CD4-positive, alpha-beta T cell treated with Interleukin-15 for 4 hours (primary cell): ENCODE data around the gene NRXN3.
"Not testable (repeated sequence)": the region's sequence is repeated elsewhere in the genome, so short reads cannot be mapped to it uniquely, and the experiment has no call there.

ENCODE experiments used
- DNase-seq: peaks from one replicate; pipeline ENCODE4 v3.0.0-alpha.2; 2020; ENCODE audit warnings: low spot score

The NRXN3 gene

DNA sequence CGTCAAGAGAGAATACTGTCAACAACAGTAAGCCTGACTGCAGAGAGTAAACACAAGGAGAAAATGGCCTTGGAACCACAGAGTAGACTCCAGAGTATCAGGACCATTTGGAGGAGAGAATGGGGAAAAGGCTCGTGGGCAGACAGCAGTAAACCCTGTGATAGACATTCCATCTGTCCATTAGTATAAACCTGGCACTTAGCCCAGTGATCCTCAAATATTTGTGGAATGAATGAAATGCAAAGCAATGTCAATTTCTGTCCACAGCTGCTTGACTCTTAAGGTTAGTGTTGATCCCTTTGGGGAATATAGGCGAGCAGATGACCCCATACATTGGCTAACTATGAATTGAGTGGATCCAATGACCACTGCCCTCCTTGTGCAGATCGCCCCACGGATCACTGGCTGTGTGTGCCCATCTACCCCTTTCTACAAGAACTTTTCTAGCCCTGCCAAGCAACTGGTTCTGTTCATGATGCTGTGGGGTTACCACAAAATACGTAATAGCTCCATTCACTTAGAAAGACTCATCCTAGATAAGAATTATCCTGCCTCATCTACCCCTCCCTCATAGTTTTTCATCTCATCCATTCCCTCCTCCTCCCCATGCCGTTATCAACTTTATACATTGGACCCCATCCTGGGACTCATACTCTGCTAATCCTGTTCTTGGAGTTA lies 846.8 kb downstream of the NRXN3 start:
- no peak for DNase-seq

DNA sequence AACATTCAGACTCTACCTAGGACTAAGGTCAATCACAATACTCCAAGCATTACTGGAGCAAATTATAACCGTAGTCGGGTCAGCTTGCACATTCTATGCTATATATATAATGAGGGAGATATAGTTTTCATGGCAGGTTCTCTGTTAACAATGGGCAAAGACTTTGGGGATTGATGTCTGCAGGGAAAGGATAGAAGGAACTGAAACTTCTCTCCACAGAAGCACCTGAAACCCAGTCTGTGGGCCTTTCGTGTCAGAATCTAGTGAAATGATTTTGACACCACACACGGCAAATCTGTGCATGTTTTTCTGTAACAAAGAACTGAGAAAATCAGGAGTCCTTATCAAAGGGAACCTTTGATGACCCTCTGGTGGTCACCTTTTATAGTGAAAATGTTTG lies 847.4 kb downstream of the NRXN3 start:
- DNase-seq: no peak

DNA sequence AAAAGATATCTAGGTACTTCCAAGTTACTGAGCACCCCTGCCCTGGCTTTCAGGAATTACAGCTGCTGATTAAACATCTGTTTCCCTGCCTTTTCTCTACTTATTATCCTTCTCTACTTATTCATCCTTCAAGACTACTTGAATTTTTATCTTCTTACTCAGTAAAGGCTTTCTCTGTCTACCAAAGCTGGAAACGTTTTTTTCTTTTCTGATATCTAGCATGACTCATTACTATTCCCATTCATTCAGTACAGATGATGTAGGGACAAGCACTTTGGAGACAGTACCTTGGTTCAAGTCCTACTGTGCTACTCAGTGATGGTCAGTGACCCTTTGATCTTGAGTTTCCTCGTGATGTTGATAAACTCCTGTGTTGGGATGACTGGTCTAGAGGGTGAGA lies 848.7 kb downstream of the NRXN3 start:
- no peak for DNase-seq

- DNase-seq: not testable (repeated sequence)
These were observed 849.7 kb downstream of the NRXN3 start for GRCh38 chr14:79019898-79020297.

DNA sequence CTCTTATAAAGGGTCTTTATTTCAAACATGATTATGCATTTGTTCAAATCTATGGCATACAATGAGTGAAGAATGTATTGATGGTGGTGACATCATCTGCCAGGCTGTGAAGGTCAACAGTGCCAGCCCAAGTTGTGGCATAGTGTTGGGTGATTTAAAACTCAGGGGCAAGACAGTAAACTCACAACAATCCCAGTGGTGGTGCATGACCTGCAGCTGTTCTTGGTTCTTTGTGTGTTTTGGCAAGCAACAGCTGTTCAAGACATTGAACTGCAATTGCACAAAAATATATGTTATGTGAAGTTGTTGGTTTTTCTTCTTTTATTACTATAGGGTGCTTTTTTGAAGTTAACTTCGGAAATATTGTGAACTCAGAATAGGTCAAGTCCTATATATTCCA lies 851.6 kb downstream of the NRXN3 start:
- DNase-seq: no peak

DNA sequence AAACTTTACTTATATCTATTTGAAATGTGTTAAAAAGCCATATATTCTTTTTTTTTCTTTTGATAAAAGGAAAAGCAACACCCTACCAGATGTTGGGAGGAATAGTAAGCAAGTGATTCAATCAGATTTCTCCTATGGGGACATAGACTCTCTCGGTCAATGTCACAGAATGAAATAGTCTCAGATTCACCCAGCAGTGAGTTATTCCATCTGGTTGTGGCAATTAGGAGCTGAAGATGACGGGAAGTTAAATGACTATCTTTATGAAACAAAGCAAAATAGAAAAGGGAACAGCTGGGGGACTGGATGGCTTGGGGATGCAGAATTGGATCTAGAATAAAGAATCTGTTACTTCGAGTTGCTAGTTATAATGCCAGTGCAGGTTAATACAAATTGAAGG lies 857.0 kb downstream of the NRXN3 start:
- no peak for DNase-seq

GRCh38 chr14:79028281-79028680 lies 858.1 kb downstream of the NRXN3 start:
- no peak for DNase-seq

- no peak for DNase-seq
These were observed 866.3 kb downstream of the NRXN3 start for GRCh38 chr14:79036441-79036840.

- no peak for DNase-seq
These were observed 866.9 kb downstream of the NRXN3 start for GRCh38 chr14:79037106-79037505.

- no peak for DNase-seq
These were observed 867.4 kb downstream of the NRXN3 start for GRCh38 chr14:79037593-79037992.

GRCh38 chr14:79040790-79041189 lies 870.6 kb downstream of the NRXN3 start:
- DNase-seq: no peak

GRCh38 chr14:79043194-79043889 lies 873.2 kb downstream of the NRXN3 start:
- DNase-seq: no peak

DNA sequence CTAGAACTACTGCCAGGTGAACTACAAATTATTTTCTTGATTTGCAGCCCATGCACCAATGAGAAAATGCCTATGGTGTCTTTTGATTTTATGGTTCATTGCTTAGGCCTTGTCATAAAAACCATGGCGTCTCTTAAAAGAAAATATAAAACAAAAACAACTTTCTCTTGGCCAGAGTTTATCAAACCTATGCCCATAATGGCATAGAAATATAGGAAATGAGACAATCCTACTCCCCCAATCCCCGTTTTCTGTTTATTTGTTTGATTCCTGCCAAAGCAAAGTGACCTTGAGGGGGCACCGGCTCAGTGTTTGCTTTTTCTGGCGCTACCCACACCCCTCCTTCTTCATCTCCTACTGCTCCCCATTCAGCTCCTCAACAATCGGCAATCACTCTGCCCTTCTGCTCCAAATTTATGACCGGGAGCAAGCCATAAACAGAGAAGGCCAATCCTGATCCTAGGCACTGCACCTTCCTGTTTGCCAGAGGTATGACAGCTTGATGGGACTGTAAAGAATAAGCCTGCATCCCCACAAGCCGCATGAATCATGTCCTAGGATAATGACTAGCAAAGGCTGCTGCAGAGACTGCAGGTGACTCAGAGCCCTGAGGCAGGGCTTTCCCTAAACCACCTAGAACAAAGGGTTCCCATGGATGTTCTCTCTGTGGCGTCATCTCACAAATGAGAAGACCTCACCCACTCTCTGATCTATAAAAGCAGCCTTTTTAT lies 874.9 kb downstream of the NRXN3 start:
- DNase-seq: no peak

DNA sequence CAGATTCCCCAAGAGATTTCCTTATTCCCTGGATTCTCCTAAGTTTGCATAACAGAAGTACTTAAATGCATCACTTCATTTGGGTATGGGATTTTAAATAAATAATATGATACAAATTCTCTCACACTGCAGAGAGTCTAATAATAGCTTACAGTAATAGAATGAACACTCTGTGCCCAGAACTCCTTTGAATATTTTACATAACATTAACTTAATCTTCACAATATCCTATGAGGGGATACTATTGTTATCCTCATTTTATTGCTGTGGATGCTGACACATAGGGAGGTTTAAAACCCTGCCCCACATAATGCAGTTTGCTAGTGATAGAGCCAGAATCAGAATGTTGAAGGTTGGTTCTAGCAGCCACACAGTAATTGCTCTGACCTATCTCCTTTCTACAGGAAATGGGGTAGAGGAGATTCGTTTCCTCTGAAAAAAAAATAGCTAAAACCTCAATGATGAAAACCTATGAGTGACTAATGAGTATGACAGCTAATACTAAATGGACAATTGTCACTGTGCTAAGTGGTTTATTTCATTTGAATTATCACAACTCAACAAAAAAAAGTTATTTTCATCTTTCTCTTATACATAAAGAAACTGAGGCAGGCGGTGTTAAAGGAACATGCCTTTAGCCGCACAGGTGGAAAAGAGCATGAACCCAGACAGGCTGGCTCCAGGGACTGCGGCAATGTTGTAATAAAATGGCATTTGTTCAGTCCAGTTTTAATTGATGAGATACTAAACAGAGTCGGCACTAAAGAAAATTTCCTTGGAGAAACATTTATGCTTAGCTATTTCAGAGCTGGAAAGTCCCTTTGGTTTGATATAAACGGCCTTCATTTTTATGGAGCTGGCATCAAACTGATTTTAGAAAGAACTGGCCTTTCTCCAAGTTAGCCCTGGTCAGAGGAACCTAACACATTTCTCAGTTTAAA lies 880.9 kb downstream of the NRXN3 start:
- no peak for DNase-seq

- DNase-seq: no peak
These were observed 881.6 kb downstream of the NRXN3 start for GRCh38 chr14:79051742-79052141.

DNA sequence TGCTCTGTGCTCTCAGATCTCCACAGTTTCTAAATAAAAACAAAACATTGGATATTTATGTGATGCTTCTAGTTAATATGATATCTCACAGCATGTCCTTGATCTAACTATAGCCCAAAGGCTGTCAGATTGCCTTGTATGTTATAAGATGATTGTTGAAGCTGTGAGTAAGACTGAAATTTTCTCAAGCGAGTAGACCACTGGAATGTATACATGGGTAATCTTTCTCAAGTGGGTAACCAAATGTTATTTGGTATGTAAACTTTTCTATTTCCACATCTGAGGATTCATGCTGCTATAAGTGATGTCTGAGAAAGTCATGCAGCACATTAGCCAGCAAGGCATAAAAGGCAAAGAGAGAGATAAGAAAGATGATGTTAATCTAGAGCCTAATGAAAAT lies 886.7 kb downstream of the NRXN3 start:
- no peak for DNase-seq

- DNase-seq: no peak
These were observed 887.2 kb downstream of the NRXN3 start for GRCh38 chr14:79057333-79057732.

- no peak for DNase-seq
These were observed 892.1 kb downstream of the NRXN3 start for GRCh38 chr14:79062226-79062625.

DNA sequence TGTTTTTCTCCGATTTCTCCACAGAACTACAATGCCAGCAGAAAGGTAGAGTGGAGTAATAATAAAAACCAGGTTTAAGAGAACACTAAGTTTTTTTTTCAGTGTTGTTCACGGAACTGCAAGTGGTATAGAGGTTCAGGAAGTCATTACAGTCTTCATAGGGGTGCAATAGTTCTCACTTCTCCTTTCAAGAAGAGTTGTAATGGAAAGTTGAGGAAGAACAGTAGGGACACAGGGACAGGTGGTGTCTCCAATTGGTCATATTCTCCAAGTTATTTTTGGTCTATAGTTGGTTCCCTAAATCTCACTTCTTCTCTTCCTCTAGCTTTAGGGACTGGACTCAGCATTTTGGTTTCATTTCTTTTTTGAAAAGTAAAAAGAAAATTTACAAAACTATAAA lies 894.0 kb downstream of the NRXN3 start:
- no peak for DNase-seq

- no peak for DNase-seq
These were observed 904.3 kb downstream of the NRXN3 start for GRCh38 chr14:79074510-79074909.

DNA sequence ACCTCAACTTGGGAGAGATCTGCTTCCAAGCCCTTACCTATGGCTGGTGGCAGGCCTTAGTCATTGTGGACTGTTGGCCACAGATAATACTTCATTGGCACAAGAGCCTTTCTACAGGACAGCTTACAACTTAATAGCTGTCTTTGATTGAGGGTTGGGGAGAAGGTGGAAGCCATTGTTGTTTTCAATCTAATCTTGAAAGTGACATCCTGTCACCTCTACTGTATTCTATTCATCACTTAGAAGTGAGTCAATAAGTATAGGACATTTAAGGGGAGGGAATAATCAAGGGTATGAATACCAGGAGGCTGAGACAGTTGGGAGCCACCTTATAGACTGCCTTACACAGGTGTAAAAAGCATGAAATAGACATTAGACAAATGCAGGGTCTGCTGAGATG lies 906.3 kb downstream of the NRXN3 start:
- DNase-seq: no peak

DNA sequence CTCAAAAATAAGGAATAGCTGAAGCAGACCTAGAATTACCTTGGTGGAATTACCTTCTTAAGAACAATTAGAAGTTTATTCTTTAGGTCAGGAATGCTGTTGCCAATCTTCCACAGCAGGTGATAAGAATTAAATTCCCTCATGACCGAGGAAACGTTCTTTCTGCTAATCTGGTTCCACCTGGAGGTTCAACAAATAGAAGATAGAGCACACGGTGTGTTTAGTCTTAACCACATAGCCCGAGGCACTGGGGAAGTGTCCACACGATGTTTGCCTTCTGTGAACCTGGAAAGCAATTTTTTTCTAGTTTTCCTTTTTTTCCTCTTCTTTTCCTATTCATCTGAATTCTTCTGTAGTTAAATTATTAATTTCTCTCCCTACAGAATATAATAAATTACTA lies 906.9 kb downstream of the NRXN3 start:
- DNase-seq: no peak
